Measurements from ENCODE around the gene PNPLA5.

PNPLA5 gene

DNA sequence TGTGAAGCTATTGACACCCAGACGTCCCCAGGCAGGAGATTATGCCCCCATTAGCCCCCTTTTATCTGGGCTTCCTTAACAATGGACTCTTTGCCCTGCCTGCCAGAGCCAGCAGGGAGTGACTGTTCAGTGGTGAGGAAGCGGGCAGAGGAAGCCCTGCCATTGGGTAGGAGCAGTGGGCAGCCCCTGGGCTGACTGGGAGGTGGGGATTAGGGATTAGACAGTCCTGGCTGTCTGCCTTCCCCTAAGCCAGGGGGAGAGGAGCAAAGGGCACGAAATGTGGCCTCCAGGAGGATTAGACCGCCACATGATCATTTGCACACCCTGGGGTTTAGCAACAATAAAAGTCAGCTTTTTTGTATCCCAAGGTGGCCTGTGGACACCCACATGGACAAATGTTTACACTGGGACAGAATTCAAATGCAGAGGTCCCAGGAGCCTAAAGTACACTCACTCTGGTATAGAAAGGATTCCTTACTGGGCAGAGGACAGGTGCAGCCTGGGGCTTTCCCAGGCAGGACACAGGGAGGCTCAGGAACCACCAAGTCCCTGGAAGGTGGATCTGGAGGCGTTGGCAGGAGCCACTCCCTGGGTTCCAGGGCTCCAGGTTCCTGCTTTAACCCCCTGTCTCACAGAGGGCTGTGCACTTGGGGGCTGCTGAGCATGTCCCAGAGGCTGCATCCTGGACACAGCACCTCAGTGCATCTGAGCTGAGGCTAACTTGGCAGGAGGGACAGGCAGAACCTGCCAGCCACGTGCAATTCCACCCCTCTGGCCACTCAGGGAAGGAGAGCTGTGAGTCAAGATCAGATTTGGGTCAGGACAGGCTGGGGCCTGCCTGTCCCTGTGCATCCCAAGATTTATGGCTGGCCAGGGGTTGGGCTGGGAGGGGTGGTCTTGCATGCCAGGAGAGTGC, 33.9 kb upstream of the PNPLA5 start:
- peak overlapping the region; percentile 75 for H3K4me3 ChIP-seq (replicated peaks; ENCODE audit: low read depth, low read length)
- no peak for DNase-seq (ENCODE audit: extremely low read depth, low read depth)
- TF ChIP-seq, protein P1, sequence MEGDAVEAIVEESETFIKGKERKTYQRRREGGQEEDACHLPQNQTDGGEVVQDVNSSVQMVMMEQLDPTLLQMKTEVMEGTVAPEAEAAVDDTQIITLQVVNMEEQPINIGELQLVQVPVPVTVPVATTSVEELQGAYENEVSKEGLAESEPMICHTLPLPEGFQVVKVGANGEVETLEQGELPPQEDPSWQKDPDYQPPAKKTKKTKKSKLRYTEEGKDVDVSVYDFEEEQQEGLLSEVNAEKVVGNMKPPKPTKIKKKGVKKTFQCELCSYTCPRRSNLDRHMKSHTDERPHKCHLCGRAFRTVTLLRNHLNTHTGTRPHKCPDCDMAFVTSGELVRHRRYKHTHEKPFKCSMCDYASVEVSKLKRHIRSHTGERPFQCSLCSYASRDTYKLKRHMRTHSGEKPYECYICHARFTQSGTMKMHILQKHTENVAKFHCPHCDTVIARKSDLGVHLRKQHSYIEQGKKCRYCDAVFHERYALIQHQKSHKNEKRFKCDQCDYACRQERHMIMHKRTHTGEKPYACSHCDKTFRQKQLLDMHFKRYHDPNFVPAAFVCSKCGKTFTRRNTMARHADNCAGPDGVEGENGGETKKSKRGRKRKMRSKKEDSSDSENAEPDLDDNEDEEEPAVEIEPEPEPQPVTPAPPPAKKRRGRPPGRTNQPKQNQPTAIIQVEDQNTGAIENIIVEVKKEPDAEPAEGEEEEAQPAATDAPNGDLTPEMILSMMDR (IDR thresholded peaks at IDR 0.05; ENCODE audit: low read depth, low read length, missing control alignments), result no peak

GRCh38 chr22:43924877-43925276, 33.1 kb upstream of the PNPLA5 start:
- DNase-seq (ENCODE audit: extremely low read depth, low read depth), result no peak
- TF ChIP-seq, protein P1 (IDR thresholded peaks at IDR 0.05; ENCODE audit: low read depth, low read length, missing control alignments), result no peak
- H3K4me3 ChIP-seq (replicated peaks; ENCODE audit: low read depth, low read length), result peak overlapping the region; percentile 75

GRCh38 chr22:43923631-43924464, 32.0 kb upstream of the PNPLA5 start, which contains the start of gene PNPLA3:
Gene PNPLA3 (plus strand): TSS chr22:43923805. CDS start chr22:43923912, 107 bp downstream.
- H3K4me3 ChIP-seq (replicated peaks; ENCODE audit: low read depth, low read length), result peak within 1 kb of the TSS; percentile 75
- DNase-seq (ENCODE audit: extremely low read depth, low read depth), result peak; percentile 54

GRCh38 chr22:43923191-43923590, 31.4 kb upstream of the PNPLA5 start:
- DNase-seq (ENCODE audit: extremely low read depth, low read depth), result no peak
- H3K4me3 ChIP-seq (replicated peaks; ENCODE audit: low read depth, low read length), result peak overlapping the region; percentile 75
- TF ChIP-seq, protein P1 (IDR thresholded peaks at IDR 0.05; ENCODE audit: low read depth, low read length, missing control alignments), result no peak

More at GRCh38 chr22:43923631-43924464, 32.0 kb upstream of the PNPLA5 start, which contains the start of gene PNPLA3:
- TF ChIP-seq, protein P1 (IDR thresholded peaks at IDR 0.05; ENCODE audit: low read depth, low read length, missing control alignments), result peak; percentile 32

- TF ChIP-seq, protein P1 (IDR thresholded peaks at IDR 0.05; ENCODE audit: low read depth, low read length, missing control alignments), result peak; percentile 27
- no peak overlapping the region for H3K4me3 ChIP-seq (replicated peaks; ENCODE audit: low read depth, low read length)
- DNase-seq (ENCODE audit: extremely low read depth, low read depth), result no peak
These were observed 30.3 kb upstream of the PNPLA5 start for GRCh38 chr22:43922123-43922522.

GRCh38 chr22:43921370-43921769, 29.6 kb upstream of the PNPLA5 start:
- no peak overlapping the region for H3K4me3 ChIP-seq (replicated peaks; ENCODE audit: low read depth, low read length)
- DNase-seq (ENCODE audit: extremely low read depth, low read depth), result peak; percentile 32
- TF ChIP-seq, protein P1 (IDR thresholded peaks at IDR 0.05; ENCODE audit: low read depth, low read length, missing control alignments), result no peak
